Measurements from ENCODE around the gene AIRE.

Gene AIRE

GRCh38 chr21:44310628-44311507 lies 25.2 kb downstream of the AIRE start:
- TF ChIP-seq MAX (IDR thresholded peaks at IDR 0.05) = no peak
- no peak for TF ChIP-seq TAF1 (IDR thresholded peaks at IDR 0.05; ENCODE audit: low read depth)

GRCh38 chr21:44312089-44312488 lies 26.4 kb downstream of the AIRE start:
- TF ChIP-seq EGR1 (IDR thresholded peaks at IDR 0.05) (no peak), USF1 (IDR thresholded peaks at IDR 0.05) (no peak), TEAD4 (IDR thresholded peaks at IDR 0.05) (no peak), REST (IDR thresholded peaks at IDR 0.05; ENCODE audit: low read depth) (no peak), EP300 (IDR thresholded peaks at IDR 0.05; ENCODE audit: borderline replicate concordance) (no peak), YY1 (IDR thresholded peaks at IDR 0.05; ENCODE audit: low read depth) (no peak), ZBTB7A (IDR thresholded peaks at IDR 0.05; ENCODE audit: low read depth) (no peak), NFIC (IDR thresholded peaks at IDR 0.05) (no peak), CREB1 (IDR thresholded peaks at IDR 0.05; ENCODE audit: low read depth) (no peak), TCF12 (IDR thresholded peaks at IDR 0.05; ENCODE audit: low read depth) (no peak), RAD21 (IDR thresholded peaks at IDR 0.05; ENCODE audit: low read depth) (no peak), MAX (IDR thresholded peaks at IDR 0.05) (no peak)

GRCh38 chr21:44312716-44313115 lies 27.0 kb downstream of the AIRE start:
- TF ChIP-seq CEBPB (IDR thresholded peaks at IDR 0.05) (no peak), REST (IDR thresholded peaks at IDR 0.05; ENCODE audit: low read depth) (no peak), YY1 (IDR thresholded peaks at IDR 0.05; ENCODE audit: low read depth) (no peak), ZBTB7A (IDR thresholded peaks at IDR 0.05; ENCODE audit: low read depth) (no peak), TEAD4 (IDR thresholded peaks at IDR 0.05) (no peak), NFIC (IDR thresholded peaks at IDR 0.05) (no peak), RAD21 (IDR thresholded peaks at IDR 0.05; ENCODE audit: low read depth) (no peak), CREB1 (IDR thresholded peaks at IDR 0.05; ENCODE audit: low read depth) (no peak)

- TF ChIP-seq NFIC (IDR thresholded peaks at IDR 0.05) (no peak), CREB1 (IDR thresholded peaks at IDR 0.05; ENCODE audit: low read depth) (no peak), EGR1 (IDR thresholded peaks at IDR 0.05) (no peak)
Observed at GRCh38 chr21:44313451-44313850, 27.8 kb downstream of the AIRE start.

GRCh38 chr21:44314128-44314527 lies 28.5 kb downstream of the AIRE start:
- TF ChIP-seq USF1 (IDR thresholded peaks at IDR 0.05) (no peak), CEBPB (IDR thresholded peaks at IDR 0.05) (no peak), EP300 (IDR thresholded peaks at IDR 0.05; ENCODE audit: borderline replicate concordance) (no peak), REST (IDR thresholded peaks at IDR 0.05; ENCODE audit: low read depth) (no peak), TAF1 (IDR thresholded peaks at IDR 0.05; ENCODE audit: low read depth) (no peak), CREB1 (IDR thresholded peaks at IDR 0.05; ENCODE audit: low read depth) (no peak), ZBTB7A (IDR thresholded peaks at IDR 0.05; ENCODE audit: low read depth) (no peak), MAX (IDR thresholded peaks at IDR 0.05) (no peak)
